PC-3 (cell line): ENCODE data around the gene C1orf94. TPM values are rescaled to one million over a fixed set of nuclear protein-coding genes. Genes with fewer than 3 reads are reported as not detected.

Experiments used
- ATAC-seq: fragments of 200-7000 bp; cut with Tn5 transposase; 2 replicates; pipeline ENCODE4 v1.9.1; 2020; ENCODE audit warnings: mild to moderate bottlenecking, moderate library complexity
- BruUV-seq: library from RNA; stranded (reverse); fragments of 400-500 nt; replicated peaks from 2 replicates; lab custom pipeline; 2021; lab: Mats Ljungman, UMichigan
- CTCF ChIA-PET: fragments of 300-600 bp; sonication (Branson Sonifier 250); formaldehyde crosslinking; loops from one replicate; lab custom pipeline; 2022; ENCODE audit warnings: antibody characterized with exemption; lab: Charles Lee
- POLR2A ChIA-PET: fragments of 300-600 bp; sonication (Branson Sonifier 250); formaldehyde crosslinking; loops from one replicate; lab custom pipeline; 2022; ENCODE audit warnings: antibody characterized with exemption; ENCODE audit not compliant: unreplicated experiment; lab: Charles Lee
- DNase-seq: peaks from one replicate; pipeline ENCODE4 v3.0.0-alpha.2; 2015
- H2AFZ ChIP-seq: fragments of 300-600 bp; sonication (generic); 2 replicates; pipeline ENCODE4 v1.6.0; 2016; ENCODE audit warnings: antibody characterized with exemption, low read length
- H3F3A ChIP-seq: fragments of 300-600 bp; sonication (generic); one replicate; pipeline ENCODE4 v1.6.0; 2017; ENCODE audit warnings: antibody characterized with exemption, low read length, control low read depth, mild to moderate bottlenecking; ENCODE audit not compliant: unreplicated experiment
- H3K27ac ChIP-seq: fragments of 300-600 bp; sonication (generic); 2 replicates; pipeline ENCODE4 v1.5.1; 2016; ENCODE audit warnings: mild to moderate bottlenecking, low read length
- H3K27me3 ChIP-seq: fragments of 300-600 bp; sonication (generic); 2 replicates; pipeline ENCODE4 v1.6.1; 2016; ENCODE audit warnings: low read length, mixed read lengths
- H3K36me3 ChIP-seq: fragments of 300-600 bp; sonication (generic); 2 replicates; pipeline ENCODE4 v1.6.1; 2016; ENCODE audit warnings: low read depth, mixed run types, low read length, mixed read lengths
- H3K4me1 ChIP-seq: fragments of 300-600 bp; sonication (generic); 2 replicates; pipeline ENCODE4 v1.5.1; 2016; ENCODE audit warnings: low read length; ENCODE audit not compliant: insufficient read depth
- H3K4me2 ChIP-seq: fragments of 300-600 bp; sonication (generic); 2 replicates; pipeline ENCODE4 v1.6.0; 2016; ENCODE audit warnings: low read length
- H3K4me3 ChIP-seq: fragments of 300-600 bp; sonication (generic); 2 replicates; pipeline ENCODE4 v1.5.1; 2016; ENCODE audit warnings: mild to moderate bottlenecking, low read length, mixed read lengths
- H3K79me2 ChIP-seq: fragments of 300-600 bp; sonication (generic); 2 replicates; pipeline ENCODE4 v1.6.1; 2017; ENCODE audit warnings: low read length, mixed read lengths
- H3K9ac ChIP-seq: fragments of 300-600 bp; sonication (generic); 2 replicates; pipeline ENCODE4 v1.6.0; 2016; ENCODE audit warnings: mild to moderate bottlenecking, low read length
- H3K9me2 ChIP-seq: fragments of 300-600 bp; sonication (generic); replicated peaks from 2 replicates; pipeline ENCODE4 v1.6.1; 2016; ENCODE audit warnings: mixed run types, low read length, mixed read lengths
- H3K9me3 ChIP-seq: fragments of 300-600 bp; sonication (generic); 2 replicates; pipeline ENCODE4 v1.6.1; 2016; ENCODE audit warnings: low read length, mixed read lengths
- H4K20me1 ChIP-seq: fragments of 300-600 bp; sonication (generic); 2 replicates; pipeline ENCODE4 v1.6.1; 2016; ENCODE audit warnings: low read length, mixed read lengths
- EZH2 ChIP-seq: fragments of 300-600 bp; sonication (generic); IDR thresholded peaks from one replicate; pipeline ENCODE4 v1.6.1; 2017; ENCODE audit warnings: antibody characterized with exemption, mild to moderate bottlenecking, low read length; ENCODE audit not compliant: unreplicated experiment
- EZH2phosphoT487 ChIP-seq: fragments of 300-600 bp; sonication (generic); IDR thresholded peaks from 2 replicates; pipeline ENCODE4 v1.6.1; 2018; ENCODE audit warnings: mild to moderate bottlenecking, antibody characterized with exemption, low read length, borderline replicate concordance
- intact Hi-C: fragments of 100-400 bp; cut with micrococcal nuclease; formaldehyde crosslinking; loops from 2 replicates; pipeline ENCODE4 v1.9.0; 2023
- total RNA-seq: library from RNA; depleted of rRNA; stranded (reverse); fragments of >200 nt; gene quantifications from 2 replicates; pipeline ENCODE4 v1.2.3, GENCODE V29; 2014
- TF ChIP-seq, protein P1 (sequence below): fragments of 300-600 bp; sonication (generic); conservative IDR thresholded peaks from 2 replicates; pipeline ENCODE4 v1.5.1; 2017; ENCODE audit warnings: antibody characterized with exemption, low read depth, mild to moderate bottlenecking, low read length

The C1orf94 gene
- total RNA-seq, 1 experiment from 2014 or later = not detected

DNA sequence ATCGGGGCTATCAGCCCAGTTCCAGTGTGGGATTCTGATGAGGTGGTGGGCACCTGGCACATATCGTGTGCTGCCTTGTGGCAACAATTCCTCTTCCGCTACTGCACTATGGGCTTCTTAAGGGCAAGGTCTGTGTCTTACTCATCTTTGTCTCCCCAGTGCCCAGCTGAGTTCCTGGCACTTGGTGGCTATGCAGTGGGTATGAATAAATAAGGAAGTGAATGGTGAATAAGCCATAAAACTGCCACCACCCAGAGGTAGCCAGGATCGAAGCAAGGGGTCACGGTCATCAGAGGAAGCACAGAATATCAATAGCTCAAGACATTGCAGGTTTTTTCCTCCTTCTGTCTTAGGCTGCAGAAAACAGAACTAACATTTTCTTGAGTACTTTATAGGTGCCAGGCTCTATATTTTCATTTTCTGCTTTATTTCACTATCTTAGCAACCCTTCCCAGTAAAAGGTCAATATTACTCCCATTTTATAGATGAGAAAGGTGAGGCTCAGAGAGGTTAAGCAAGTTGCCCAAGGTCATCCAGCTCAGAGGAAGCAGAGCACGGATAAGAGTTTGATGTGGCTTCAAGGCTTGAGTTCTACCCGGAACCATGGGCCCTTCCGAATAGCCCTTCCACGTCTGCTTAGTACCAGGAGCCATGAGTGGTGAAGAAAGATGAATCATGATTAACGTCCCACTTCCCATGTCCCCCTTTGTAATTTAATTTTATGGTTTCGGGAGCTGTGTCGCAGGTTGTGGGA, 10.2 kb downstream of the C1orf94 start:
- Histone ChIP-seq H3K4me2 (no peak overlapping the region), H3K36me3 (no peaks in the 10 kb centered on the region), H3K9me3 (0 out of 2 replicates have a peak, but pooled peaks cover 3% of the 10 kb centered on the region), H3K9me2 (no peaks in the 10 kb centered on the region), H2AFZ (no peak overlapping the region), H3K27ac (no peak overlapping the region), H4K20me1 (no peaks in the 10 kb centered on the region), H3K4me1 (no peaks in the 10 kb centered on the region), H3K9ac (no peak overlapping the region), H3F3A (no peaks in the 10 kb centered on the region), H3K4me3 (no peak overlapping the region), H3K27me3 (peaks cover 7% of the 10 kb centered on the region; the same call in 1 of the 2 replicates), H3K79me2 (no peaks in the 10 kb centered on the region)
- DNase-seq (no peak), ATAC-seq (no peak)
- CTCF ChIA-PET = no interaction called here
- TF ChIP-seq EZH2 = no peak
- TF ChIP-seq, protein P1, sequence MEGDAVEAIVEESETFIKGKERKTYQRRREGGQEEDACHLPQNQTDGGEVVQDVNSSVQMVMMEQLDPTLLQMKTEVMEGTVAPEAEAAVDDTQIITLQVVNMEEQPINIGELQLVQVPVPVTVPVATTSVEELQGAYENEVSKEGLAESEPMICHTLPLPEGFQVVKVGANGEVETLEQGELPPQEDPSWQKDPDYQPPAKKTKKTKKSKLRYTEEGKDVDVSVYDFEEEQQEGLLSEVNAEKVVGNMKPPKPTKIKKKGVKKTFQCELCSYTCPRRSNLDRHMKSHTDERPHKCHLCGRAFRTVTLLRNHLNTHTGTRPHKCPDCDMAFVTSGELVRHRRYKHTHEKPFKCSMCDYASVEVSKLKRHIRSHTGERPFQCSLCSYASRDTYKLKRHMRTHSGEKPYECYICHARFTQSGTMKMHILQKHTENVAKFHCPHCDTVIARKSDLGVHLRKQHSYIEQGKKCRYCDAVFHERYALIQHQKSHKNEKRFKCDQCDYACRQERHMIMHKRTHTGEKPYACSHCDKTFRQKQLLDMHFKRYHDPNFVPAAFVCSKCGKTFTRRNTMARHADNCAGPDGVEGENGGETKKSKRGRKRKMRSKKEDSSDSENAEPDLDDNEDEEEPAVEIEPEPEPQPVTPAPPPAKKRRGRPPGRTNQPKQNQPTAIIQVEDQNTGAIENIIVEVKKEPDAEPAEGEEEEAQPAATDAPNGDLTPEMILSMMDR = no peak
- no peak for TF ChIP-seq EZH2phosphoT487
- intact Hi-C loops = no loop called here
- no TSS peak for BruUV-seq
- POLR2A ChIA-PET = no interaction called here

DNA sequence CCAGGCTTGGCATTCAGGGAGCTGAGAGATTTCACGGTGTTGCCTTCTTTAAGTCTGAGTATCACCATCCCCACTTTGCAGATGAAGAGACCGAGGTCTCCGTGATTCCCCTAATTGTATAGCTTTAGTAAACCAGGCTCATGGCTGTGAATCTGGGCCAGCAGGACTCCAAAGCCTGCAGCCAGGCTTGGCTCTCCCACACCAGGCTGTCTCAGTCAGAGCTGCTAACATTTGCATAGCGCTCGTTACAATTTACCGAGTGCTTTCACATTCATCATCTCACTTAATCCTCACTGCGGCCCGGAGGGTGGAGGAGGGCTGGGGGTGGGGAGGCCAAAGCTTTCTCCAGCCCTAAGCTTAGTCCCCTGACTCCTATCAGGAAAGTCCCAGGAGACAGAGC, 11.7 kb downstream of the C1orf94 start:
- no peaks in the 10 kb centered on the region for H3K4me1 ChIP-seq
- no peak overlapping the region for H3K9ac ChIP-seq
- peaks cover 7% of the 10 kb centered on the region; the same call in 1 of the 2 replicates for H3K27me3 ChIP-seq
- POLR2A ChIA-PET = no interaction called here
- TF ChIP-seq, protein P1 = no peak
- TF ChIP-seq EZH2phosphoT487 (no peak), EZH2 (no peak)
- no peaks in the 10 kb centered on the region for H4K20me1 ChIP-seq
- intact Hi-C loops = no loop called here
- no peak overlapping the region for H3K4me3 ChIP-seq
- H3K27ac ChIP-seq = no peak overlapping the region
- 0 out of 2 replicates have a peak, but pooled peaks cover 3% of the 10 kb centered on the region for H3K9me3 ChIP-seq
- no peaks in the 10 kb centered on the region for H3K36me3 ChIP-seq
- CTCF ChIA-PET = no interaction called here
- no peaks in the 10 kb centered on the region for H3F3A ChIP-seq
- no peak overlapping the region for H2AFZ ChIP-seq
- DNase-seq = no peak
- no peak for ATAC-seq
- no peak overlapping the region for H3K4me2 ChIP-seq
- no peaks in the 10 kb centered on the region for H3K79me2 ChIP-seq
- no peaks in the 10 kb centered on the region for H3K9me2 ChIP-seq
- BruUV-seq = no TSS peak

DNA sequence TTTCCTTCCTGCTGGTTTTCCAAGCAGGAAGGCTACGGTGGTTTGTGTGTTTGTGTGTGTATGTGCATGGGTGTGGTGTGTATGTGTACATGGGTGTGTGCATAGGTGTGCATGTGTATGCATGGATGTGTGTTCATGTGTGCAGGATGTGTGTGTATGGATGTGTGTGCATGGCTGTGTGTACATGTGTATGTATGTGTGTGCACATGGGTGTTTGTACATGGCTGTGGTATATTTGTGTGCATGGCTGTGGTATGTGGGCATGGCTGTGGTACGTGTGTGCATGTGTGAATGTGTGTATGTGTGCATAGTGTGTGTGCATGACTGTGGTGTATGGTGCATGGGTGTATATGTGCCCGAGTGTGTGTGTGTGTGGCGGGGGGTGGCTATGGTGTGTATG, 12.3 kb downstream of the C1orf94 start:
- no peak for ATAC-seq
- CTCF ChIA-PET = no interaction called here
- TF ChIP-seq EZH2phosphoT487 = no peak

More for the DNA sequence above, 12.3 kb downstream of the C1orf94 start:
- Histone ChIP-seq H3K79me2 (no peaks in the 10 kb centered on the region), H3K27ac (no peak overlapping the region), H4K20me1 (no peaks in the 10 kb centered on the region), H2AFZ (no peak overlapping the region), H3K36me3 (no peaks in the 10 kb centered on the region), H3K9me3 (0 out of 2 replicates have a peak, but pooled peaks cover 3% of the 10 kb centered on the region), H3K9me2 (no peaks in the 10 kb centered on the region), H3K4me2 (no peak overlapping the region), H3K4me1 (no peaks in the 10 kb centered on the region), H3F3A (no peaks in the 10 kb centered on the region), H3K4me3 (no peak overlapping the region), H3K9ac (no peak overlapping the region), H3K27me3 (peaks cover 6% of the 10 kb centered on the region; the same call in 1 of the 2 replicates)
- intact Hi-C loops = no loop called here
- POLR2A ChIA-PET = no interaction called here
- no TSS peak for BruUV-seq
- no peak for DNase-seq
